HG03439 (cell line): Measurements from ENCODE around the gene R3HCC1L.
"Not testable (repeated sequence)": the region's sequence is repeated elsewhere in the genome, so short reads cannot be mapped to it uniquely, and the experiment has no call there.

Experiments used
- ATAC-seq: cut with Tn5 transposase; IDR thresholded peaks from one replicate; pipeline ENCODE4 v1.9.1; 2021; ENCODE audit warnings: mild to moderate bottlenecking, moderate library complexity; ENCODE audit not compliant: unreplicated experiment

R3HCC1L gene

GRCh38 chr10:98226508-98227144 lies 92.2 kb downstream of the R3HCC1L start:
- no peak for ATAC-seq

GRCh38 chr10:98227713-98228112 lies 93.3 kb downstream of the R3HCC1L start:
- not testable (repeated sequence) for ATAC-seq

DNA sequence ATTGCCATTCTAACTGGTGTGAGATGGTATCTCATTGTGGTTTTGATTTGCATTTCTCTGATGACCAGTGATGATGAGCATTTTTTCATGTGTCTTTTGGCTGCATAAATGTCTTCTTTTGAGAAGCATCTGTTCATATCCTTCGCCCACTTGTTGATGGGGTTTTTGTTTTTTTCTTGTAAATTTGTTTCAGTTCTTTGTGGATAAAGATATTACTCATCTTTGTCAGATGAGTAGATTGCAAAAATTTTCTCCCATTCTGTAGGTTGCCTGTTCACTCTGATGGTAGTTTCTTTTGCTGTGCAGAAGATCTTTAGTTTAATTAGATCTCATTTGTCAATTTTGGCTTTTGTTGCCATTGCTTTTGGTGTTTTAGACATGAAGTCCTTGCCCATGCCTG lies 93.8 kb downstream of the R3HCC1L start:
- not testable (repeated sequence) for ATAC-seq

- ATAC-seq, result no peak
Measured at GRCh38 chr10:98231417-98231816, 97.0 kb downstream of the R3HCC1L start.

- ATAC-seq, result no peak
Measured at GRCh38 chr10:98235846-98236245, 101.4 kb downstream of the R3HCC1L start.

DNA sequence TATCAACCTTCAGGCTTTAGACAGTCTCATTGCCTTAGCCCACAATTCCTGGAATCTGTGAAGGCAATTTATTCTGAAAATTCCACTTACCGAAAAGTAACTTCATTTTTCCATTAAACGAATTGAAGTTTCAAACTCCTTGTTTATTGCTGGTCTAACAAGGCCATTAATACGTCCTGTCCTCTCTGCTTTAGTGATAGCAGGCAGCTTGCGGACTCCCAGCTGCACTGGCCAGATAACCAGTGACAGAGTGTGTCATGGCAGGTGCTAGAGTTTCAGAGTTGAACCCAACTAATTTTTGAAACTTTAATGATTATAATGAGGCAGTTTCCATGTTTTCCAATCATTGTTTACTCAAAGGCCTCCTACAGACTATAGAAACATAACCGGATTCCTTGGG lies 102.4 kb downstream of the R3HCC1L start:
- no peak for ATAC-seq

GRCh38 chr10:98238391-98238790 lies 103.9 kb downstream of the R3HCC1L start:
- no peak for ATAC-seq

GRCh38 chr10:98240524-98240923 lies 106.1 kb downstream of the R3HCC1L start:
- no peak for ATAC-seq

DNA sequence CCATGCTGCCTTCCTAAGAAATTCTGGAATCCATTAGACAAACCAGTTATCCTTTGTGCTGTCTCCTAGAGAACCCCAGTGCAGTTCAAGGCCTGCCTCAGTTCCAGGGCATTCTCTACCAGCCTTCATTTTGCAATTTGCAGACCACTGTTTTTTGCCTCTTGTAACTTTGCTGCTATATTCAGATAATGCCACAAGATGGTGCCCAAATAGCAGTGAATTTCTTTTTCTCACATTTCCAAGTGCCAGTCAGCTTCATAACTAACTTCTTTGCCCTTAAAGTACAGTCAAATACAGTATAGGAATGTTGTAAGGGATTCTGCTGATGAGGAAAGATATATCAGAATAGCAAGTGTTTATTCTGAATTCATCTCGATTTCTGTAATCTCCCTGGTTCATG lies 108.4 kb downstream of the R3HCC1L start:
- ATAC-seq, result no peak

- ATAC-seq, result no peak
Measured at GRCh38 chr10:98244141-98244540, 109.7 kb downstream of the R3HCC1L start.

DNA sequence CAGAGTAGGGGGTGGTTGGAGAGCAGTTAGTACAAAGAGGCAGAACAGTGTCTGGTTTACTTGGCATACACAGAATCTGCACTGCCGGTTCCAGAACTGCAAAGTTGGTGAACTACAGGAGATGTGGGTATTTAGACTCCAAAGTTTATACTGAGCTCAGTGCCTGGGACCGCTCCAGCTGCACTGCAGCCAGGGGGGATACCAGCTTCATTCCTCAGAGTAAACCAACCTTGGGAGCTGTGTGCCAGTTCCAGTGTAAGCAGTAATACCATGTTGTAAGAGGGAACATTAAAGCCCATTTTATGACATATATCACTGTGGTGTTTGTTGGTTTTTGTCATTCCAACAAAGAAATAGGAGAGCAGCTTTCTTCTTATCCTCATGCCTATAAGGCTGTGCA lies 110.1 kb downstream of the R3HCC1L start:
- no peak for ATAC-seq

DNA sequence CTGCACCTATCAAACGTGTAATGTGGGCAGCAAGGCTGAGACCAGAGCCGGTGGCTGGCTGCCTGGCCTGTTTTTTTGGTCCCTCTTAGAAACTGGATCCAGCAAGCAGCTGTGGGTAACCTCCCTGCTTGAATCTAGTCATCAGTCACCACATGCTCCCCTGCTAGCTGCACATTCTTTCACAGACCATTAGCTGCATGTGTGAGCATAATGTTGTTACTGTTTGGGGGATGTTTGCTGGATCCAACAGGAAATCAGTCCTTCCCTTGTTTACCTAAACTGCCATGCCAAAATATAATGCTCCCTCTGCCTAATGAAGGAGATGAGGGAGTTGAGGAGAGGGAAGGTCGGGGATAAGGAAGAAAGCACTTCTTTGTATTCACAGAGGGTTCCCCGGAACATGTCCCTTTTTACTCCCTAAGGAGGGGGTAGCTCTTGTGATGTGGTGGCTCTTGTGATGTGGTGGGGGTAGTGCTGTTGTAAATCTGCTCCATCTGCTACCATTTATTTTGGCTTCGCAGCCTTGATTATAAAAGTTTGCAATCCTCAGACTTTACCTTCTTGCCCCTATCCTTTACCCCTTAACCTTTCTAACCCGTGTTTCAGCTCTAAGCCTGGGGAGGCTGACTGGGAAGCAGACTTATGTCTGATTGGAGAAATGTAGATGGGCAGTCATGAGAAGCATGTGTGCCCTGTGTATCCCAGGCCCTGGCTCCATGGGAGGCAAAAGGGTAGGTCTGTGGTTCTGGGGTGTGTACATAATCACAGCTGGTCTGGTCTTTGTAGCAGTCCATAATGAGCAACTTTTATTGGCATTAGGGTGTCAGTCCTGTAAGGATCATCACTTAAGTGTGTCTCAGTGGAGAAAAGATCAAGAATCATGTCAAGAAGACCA lies 112.7 kb downstream of the R3HCC1L start:
- ATAC-seq, result no peak

DNA sequence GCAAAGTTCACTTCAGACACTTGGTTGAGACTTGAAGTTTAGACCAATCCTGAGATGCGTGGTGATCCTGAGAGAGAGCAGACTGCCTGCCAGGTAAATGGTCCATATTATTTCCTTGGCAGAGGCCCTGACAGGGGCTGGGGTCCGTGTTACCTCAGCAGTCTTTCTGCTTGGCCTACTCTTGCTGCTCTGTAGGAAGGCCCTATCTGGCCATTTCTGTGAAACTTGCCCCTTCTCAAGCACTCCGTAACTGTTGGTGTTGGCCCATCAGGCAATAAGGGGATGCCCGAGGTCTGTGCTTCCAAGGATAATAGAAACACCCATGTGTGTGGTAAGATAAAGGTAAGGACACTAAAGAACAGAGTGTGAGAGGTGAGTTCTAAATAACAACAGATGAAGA lies 113.6 kb downstream of the R3HCC1L start:
- no peak for ATAC-seq

DNA sequence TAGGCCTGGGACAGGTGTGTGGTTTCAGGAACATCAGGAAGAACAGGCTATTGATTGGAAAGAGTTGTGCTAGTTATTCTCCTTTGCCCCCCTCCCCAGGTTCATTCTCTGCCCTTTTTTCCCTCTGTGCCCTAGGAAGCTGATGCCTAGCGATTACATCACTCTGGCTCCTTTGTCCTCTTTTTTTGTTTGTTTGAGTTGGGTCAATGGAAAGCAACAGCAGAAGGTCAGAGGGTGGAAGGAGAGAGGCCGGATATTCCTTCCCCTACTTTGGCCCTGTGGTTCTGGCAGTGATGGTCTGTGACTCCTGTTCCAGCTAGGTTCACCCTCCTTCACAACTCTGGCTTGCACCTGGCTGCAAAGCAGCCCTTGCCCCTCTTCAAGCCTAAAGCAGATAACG lies 114.7 kb downstream of the R3HCC1L start:
- no peak for ATAC-seq

DNA sequence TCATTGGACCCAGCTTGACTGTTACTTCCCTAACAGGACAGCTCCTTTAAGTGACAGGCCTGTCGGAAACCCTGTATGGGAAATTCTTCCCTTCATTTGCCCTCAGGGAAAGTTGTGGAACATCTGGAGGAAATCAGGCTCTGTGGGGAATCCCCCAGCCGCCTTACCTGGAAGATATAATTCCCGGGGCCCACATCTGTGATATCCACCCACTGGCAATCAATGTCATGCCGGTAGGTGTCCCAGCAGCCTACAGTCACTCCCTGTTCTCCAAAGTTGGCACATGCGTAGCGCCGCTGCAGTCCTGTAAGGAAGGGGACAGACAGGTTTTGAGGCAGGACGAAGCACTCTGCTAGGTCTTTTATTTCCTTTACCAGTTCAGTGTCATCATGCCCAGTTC lies 116.9 kb downstream of the R3HCC1L start:
- no peak for ATAC-seq

DNA sequence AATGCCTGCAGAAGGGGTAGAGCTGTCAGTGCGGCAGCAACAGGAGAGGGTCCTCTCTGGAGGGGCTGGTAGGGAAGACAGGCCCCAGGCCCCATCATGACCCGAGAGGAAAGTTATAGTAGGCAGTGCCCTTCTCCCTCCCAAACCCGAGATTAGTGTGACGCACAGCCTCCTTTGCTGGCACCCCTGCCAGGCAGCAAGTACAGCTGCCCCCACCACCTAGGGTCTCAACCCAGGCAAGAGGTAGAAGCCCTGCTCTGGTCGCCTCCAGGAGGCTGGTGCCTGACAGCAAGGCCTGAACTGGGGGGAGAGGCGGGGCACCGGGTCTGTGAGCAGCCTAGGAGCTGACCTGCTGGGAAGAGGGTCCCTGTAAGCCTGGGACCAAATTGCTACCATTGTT lies 118.0 kb downstream of the R3HCC1L start:
- no peak for ATAC-seq

- no peak for ATAC-seq
Measured at GRCh38 chr10:98253499-98253898, 119.0 kb downstream of the R3HCC1L start.

- ATAC-seq, result no peak
Measured at GRCh38 chr10:98254234-98254974, 119.9 kb downstream of the R3HCC1L start.

- no peak for ATAC-seq
Measured at GRCh38 chr10:98255146-98255877, 120.9 kb downstream of the R3HCC1L start.

DNA sequence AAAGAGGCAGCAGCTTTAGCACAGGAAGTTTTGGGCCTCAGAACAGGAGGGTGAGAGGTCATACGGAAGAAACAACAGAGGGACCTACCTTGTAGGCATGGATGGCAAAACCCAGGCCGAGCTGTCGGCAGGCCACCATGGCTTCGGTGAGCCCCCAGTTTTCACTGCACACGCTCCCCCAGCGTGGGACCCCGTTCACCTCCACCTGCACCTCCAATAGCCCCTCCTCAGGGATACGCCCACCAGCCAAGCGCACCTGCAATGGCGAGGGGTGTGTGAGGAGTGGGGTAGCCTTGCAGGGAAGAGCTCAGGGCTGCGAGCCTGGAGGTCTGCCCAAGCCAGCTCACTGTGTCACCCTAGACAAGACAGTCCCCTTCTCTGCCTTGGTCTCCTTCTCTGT lies 122.2 kb downstream of the R3HCC1L start:
- ATAC-seq, result no peak

DNA sequence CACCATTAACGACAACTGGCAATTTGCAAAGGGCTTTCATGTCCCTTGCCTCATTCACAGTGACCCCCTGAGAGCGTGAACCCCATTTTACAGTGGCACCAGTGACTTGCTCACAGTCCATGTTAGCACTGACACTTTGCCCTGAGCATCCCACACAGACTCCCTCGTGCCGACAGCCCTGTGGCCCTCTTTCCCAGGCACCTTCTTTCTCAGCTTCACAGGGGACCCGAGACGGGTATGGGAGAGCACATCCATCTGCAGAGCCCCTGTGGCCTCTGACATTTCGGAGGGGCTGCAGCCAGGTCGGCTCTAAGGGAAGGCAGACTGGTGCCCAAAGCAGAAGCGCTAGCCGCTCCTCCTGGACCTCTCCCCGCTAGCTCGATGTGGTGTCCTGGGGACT lies 122.7 kb downstream of the R3HCC1L start:
- no peak for ATAC-seq
